ENCODE results near the gene TMEM204.

DNA sequence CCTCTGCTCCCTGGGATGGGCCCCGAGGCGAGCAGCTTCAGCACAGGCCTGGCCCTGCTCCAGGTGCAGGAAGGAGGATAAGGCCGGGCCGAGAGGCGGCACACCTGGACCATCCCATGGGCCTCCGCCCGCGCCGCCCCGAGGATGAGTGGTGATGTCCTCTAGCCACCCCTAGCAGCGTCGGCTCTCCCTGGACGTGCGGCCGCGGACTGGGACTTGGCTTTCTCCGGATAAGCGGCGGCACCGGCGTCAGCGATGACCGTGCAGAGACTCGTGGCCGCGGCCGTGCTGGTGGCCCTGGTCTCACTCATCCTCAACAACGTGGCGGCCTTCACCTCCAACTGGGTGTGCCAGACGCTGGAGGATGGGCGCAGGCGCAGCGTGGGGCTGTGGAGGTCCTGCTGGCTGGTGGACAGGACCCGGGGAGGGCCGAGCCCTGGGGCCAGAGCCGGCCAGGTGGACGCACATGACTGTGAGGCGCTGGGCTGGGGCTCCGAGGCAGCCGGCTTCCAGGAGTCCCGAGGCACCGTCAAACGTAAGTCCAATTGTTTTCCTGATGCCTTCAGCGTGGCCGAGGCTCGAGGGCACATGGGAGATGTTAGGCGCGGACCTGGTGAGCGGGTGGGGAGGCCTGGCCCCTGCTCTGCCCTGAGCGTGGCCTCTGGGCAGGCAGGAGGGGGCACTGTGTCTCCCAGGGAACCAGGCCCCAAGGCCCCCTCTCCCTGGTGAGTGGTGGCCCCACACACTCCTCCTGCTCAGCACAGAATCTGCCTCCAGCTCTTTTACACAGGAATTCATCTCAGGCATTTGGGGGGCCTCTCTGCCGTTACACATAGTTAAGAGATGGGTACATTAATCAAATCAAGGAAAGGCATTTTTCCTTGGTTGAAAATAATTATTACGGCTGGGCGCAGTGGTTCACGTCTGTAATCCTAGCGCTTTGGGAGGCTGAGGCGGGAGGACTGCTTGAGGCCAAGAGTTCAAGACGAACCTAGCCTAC, 855 bp downstream of the TMEM204 start:
- TF ChIP-seq, protein P1, sequence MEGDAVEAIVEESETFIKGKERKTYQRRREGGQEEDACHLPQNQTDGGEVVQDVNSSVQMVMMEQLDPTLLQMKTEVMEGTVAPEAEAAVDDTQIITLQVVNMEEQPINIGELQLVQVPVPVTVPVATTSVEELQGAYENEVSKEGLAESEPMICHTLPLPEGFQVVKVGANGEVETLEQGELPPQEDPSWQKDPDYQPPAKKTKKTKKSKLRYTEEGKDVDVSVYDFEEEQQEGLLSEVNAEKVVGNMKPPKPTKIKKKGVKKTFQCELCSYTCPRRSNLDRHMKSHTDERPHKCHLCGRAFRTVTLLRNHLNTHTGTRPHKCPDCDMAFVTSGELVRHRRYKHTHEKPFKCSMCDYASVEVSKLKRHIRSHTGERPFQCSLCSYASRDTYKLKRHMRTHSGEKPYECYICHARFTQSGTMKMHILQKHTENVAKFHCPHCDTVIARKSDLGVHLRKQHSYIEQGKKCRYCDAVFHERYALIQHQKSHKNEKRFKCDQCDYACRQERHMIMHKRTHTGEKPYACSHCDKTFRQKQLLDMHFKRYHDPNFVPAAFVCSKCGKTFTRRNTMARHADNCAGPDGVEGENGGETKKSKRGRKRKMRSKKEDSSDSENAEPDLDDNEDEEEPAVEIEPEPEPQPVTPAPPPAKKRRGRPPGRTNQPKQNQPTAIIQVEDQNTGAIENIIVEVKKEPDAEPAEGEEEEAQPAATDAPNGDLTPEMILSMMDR (IDR thresholded peaks at IDR 0.05), result no peak
- TF ChIP-seq POLR2A (IDR thresholded peaks at IDR 0.05), result no peak

Measured in thyroid gland (tissue), 4 donors.